ENCODE measurements around the gene SRPK2.
"Not testable (repeated sequence)": the region's sequence is repeated elsewhere in the genome, so short reads cannot be mapped to it uniquely, and the experiment has no call there.

SRPK2 gene

DNA sequence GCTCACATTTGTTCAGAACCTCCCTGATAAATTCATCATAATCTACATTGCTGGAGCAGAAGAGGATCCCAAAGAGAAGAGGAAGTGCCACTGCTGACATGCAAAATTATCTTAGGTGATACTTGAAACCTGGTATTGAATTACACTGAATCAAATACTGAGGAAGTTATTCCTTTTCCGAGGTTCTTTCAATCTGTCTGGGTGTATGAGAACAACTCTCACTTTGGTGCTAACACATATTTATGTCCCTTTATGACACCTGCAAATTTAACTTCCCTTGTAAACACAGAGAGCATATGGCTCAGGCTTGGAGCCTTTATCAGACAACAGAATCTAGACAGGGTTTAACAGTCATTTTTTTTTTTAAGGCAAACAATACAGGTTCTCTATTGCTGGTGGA, 131.4 kb downstream of the SRPK2 start:
- peak; percentile 63 for DNase-seq

DNA sequence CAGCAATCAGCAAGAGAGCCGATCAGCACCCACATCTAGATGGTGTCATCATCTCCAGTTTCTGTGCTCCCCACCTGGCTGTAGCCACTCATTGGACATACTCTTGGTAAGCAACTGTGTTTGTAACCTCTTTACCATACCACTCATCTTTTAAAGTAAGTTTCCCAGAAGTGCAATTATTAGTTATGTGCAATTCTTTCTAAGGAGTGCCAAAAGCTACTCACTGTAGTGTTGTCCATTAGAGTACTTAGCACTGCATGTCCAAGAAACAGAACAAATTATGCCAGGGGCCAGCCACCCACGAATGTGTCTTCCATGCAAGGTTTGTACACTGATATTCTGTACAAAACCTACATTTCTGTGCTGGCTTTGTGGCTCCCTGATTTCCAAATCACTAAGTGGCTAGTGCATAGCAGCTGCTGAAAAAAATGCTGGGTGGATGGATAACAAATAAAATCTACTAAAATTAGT, 131.9 kb downstream of the SRPK2 start:
- DNase-seq, result peak; percentile 63

DNA sequence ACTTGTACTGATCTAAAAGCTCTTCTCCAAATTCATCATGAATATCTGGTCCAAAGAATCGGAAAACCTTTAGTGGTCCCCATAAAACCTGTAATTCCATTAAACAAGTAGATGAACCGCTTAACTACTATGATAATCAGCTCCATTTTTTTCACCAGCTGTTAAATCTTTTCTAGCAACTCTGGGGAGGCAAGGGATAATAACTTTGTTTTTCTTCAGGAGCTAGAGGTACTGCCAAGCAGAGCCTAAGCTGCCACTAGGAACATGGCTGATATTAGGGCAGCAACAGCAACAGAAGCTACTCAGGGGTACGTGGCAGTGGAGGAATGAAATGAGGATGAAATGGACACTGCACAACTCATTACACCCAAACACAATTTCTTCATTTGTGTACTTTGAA, 138.0 kb downstream of the SRPK2 start:
- no peak for DNase-seq

DNA sequence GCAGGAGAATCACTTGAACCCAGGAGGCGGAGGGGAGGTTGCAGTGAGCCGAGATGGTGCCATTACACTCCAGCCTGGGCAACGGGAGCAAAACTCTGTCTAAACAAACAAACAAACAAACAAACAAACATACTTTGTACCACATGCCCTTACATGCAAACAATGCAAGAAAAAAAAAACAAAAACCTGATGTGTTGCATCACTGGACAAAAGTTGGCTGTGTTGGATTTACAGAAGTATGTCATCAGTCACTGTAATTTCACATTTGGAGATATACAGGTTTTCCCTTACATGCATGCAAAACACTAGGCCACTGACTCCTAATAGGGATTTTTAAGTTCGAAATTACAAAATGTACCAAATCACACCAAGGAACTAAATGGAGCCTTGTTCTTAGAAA, 138.5 kb downstream of the SRPK2 start:
- no peak for DNase-seq

DNA sequence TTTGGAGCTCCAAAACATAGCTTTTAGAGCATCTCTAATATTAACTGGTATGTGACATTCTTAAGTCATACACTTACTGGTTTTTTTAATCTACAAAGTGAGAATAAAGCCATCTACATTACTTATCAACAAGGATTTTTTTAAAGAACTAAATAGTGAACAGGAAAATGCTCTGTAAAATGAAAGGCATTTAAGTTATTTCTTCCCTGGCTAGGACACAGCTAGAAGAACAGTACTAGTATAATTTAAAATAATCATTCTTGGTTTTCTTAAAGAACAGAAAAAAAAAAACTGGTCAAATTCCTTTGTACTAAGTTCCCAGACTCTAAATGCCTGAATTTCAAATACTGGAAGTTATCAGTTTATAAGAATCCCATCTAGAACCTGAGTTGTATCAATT, 139.5 kb downstream of the SRPK2 start:
- DNase-seq, result no peak

DNA sequence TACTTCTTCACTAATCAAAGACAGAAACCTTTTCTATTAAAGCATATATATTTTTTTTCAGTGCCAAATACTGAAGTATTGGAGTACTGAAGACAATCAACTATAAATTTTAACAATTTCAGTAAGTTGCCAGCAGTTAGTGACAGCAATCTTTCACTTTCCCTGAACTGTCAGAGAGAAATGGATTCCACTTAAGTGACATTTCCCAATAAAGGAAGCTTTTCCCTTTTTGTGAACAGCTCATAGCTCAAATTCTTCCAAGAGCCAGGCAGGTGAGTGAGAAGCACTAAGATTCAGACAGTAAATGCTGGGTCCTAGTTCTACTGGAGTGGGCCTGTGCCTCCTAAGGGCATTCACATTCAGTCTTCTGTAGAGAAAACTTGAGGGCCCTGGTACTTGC, 142.0 kb downstream of the SRPK2 start:
- no peak for DNase-seq

DNA sequence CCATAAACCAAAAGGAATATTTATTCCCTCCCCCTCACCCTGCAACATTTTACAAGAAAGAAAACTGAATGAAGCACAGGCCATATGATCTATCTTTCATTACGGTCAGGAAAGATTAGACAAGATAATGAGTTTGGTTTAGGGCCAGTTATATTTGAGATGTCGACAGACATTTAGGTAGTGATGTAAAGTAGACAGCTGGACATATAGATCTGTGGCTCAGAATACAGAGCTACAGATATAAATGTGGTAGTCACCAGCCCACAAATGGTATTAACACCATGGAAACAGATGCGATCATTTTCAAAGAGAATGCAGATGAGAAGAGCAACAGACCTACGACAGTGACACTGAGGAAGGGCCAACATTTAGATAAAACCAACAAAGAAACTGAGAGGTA, 142.5 kb downstream of the SRPK2 start:
- DNase-seq, result no peak

DNA sequence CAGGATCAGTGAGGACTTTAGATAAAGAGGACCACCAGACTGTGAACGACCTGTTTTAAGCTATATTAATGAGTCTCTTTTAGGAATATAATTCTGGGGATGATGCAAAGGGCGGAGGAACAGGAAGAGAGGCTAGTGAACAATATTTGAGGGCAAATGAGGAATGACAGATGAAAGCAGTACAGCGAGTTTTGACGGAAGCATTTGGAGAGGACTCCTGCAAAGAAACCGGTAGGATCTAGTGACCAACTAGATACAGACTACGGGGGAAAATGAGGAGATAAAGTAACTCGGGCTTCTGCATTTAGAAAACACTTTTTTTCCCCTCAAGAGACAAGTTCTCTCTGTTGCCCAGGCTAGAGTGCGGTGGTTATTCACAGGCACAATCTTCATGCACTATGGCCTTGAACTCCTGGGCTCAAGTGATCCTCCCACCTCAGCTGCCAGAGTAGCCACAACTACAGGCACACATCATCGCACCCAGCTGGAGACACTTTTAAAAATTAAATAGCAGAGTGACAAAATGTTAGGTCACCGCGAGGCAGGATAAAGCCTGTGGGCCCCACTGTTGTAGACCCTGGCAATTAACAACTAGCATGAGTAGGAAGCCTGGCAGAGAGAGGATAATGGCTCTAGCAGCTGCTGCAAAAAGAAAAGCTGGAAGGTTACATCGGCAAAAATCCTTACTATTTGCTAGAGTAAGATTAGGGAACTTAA, 143.2 kb downstream of the SRPK2 start:
- DNase-seq, result peak; percentile 87

DNA sequence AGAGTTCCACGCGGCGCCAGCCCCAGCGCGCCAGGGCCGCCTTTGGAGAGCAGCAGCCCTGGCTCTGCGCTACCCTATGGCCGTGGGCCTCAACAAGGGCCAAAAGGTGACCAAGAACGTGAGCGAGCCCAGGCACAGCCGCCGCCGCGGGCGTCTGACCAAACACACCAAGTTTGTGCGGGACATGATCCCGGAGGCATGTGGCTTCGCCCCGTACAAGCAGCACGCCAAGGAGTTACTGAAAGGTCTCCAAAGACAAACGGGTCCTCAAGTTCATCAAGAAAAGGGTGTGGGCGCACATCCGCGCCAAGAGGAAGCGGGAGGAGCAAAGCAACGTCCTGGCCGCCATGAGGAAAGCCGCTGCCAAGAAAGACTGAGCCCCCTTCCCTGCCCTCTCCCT, 144.1 kb downstream of the SRPK2 start:
- DNase-seq, result peak; percentile 53

DNA sequence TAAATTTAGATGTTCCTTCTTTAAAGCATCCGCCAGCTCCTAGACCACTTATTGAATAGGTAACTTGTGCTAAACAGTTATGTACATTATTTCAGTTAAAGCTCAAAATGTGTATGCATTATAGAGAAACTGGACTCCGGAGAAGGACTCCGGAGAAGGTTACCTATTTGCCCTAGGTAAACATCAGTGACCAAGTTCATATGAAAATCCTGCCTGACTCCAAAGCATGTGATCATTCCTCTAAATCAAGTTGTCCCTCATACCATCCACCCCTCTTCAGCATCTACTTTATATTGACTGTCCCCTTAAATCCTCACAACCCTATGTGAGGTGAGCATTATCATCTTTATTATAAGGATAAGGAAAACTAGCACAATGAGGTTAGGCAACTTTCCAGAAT, 147.5 kb downstream of the SRPK2 start:
- no peak for DNase-seq

DNA sequence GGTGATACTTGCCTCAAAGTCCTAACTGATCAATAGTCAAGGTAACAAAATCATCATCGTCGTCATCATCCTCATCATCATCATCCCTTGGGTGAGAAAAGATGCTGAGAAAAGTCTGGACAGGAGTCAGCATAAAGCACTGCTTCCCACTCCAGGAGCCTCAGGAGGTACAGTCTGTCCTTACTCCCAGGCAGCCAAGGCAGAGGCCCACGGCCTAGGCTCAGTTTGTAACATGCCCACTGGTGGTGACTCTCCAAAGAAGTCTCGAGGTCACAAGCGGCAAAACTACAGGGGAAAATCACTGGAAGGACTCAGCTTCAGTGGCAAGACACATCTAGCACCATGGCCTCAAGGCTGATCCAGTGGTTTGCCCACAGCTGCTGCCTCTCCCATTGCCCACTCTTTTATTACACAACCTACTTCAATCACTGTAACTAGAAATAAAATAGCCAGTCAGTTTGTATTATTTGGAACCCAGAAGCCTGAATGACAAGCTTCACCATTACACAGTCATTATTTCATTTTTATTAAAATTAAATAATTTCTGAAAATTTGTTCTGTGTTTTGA, 150.4 kb downstream of the SRPK2 start:
- no peak for DNase-seq

DNA sequence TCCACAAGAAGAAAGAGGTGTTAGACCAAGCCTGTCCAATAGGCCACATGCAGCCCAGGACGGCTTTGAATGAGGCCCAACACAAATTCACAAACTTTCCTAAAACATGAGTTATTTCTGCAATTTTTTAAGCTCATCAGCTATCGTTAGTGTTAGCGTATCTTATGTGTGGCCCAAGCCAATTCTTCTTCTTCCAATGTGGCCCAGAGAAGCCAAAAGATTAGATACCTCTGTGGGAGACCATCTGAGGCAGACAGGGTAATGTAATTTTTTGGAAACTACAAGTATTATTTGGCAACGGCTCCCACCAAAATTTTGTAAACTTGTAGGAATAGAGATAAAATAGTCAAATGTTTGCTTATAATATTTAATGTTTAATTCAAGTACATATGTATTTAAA, 153.8 kb downstream of the SRPK2 start:
- no peak for DNase-seq

DNA sequence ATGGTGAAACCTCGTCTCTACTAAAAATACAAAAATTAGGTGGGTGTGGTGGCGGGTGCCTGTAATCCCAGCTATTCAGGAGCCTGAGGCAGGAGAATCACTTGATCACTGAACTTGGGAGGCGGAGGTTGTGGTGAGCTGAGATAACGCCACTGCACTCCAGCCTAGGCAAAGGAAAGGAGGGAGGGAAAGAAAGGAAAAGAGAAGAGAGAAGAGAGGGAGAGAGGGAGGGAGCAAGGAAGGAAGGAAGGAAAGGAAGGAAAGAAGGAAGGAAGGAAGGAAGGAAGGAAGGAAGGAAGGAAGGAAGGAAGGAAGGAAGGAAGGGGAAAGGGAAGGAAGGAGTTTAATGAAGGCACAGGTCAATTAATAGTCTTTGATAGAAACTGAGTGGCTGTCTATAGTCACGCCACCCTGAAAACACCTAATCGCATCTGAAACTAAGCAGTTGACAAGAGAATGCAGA, 155.9 kb downstream of the SRPK2 start:
- DNase-seq, result not testable (repeated sequence)

DNA sequence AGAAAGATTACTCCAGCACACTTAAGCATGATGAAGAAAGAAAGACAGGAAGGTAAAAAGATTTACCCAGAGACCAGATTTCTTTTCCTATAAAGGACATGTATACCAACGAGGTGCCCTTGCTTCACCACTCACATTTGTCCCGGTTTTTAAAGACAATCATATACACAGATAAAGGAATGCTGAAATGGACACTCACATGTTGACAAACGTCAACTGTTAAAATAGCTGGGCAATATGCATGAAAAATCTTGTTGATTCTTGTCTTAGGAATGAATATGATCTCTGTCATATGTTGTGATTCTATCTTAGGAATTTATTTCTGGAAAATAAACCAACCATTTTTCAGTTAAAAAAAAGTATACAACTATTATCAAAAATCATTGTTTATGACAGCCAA, 158.2 kb downstream of the SRPK2 start:
- DNase-seq, result no peak

DNA sequence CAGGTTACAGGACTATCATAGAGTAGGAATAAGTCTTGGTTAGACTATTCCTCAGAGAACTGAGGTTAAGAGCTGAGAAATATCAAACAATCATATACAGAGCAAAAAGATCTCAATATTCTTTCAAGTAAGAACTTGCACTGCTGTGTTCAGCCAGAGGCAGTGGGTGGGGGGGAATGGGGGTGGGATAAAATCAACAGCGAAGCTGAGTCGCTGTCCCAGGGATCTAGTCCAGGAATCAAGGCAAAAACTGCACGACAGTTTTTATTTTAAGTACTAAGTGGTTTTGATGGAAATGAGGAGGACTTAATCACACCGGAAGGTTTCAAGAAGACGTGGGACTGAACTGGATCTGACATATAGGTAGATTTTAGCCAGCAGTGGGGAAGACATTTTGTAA, 159.1 kb downstream of the SRPK2 start:
- no peak for DNase-seq

DNA sequence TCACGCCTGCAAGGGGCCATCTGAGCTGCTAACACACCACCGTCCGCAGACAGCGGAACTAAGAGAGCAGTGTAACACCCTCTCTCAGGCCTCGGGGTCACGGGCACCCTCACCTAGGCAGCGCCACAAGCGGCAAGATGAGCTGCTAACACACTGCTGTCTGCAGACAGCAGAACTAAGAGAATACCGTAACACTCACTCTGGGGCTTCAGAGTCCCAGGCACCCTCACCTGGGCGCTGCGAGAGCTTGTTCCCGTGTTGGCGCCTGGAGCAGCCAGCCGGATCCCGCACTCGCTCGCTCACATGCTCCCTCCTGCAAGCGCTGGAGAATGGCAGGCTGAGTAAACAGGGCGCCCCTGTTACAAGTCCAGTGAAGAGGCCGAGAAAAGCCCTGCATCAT, 160.2 kb downstream of the SRPK2 start:
- DNase-seq, result peak; percentile 69

DNA sequence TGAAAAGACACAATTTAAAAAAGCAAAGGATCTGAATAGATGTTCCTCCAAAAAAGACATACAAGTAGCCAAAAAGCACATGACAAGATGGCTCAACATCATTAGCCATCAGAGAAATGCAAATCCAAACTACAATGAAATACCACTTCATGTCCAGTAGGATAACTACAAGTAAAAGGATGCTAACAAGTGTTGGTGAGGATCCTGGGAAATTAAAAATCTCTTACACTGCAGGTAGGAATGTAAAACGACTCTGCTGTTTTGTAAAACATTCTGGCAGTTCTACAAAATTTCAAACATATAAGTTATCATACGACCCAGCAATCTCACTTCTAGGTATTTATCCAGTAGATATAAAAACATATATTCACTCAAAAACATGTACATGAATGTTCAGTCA, 161.3 kb downstream of the SRPK2 start:
- DNase-seq, result no peak

DNA sequence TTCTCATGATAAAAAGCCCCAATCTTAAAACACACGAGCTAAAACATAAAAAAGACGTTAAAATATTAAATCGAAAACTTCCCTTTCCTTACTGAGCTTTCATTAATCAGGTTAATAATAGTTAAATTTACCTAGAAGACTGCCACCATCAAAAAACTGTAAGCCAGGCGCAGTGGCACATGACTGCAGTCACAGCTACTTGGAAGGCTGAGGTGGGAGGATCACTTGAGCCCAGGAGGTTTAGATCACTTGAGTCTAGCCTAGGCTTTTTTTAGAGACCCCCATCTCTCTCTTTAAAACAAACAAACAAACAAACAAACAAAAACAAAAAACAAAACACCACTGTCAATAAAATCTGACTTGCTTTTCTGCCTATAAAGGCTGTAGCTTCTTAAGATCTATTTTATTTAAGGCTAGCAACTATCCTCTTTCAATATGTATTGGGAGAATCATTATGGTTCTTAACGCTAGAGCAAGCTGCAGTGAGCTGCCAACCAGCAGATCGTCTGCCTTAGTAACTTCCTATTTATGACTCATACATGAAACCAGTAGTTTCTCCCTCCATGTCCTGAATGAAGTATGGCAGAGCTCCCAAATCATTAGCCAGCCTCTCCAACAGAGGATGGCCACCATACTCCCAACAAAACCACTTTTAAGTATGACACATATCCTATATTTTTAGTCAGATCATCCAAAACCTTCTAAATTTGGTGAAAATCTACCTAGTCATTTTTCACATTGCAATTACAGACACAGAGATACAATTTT, 163.7 kb downstream of the SRPK2 start:
- DNase-seq, result peak; percentile 42

DNA sequence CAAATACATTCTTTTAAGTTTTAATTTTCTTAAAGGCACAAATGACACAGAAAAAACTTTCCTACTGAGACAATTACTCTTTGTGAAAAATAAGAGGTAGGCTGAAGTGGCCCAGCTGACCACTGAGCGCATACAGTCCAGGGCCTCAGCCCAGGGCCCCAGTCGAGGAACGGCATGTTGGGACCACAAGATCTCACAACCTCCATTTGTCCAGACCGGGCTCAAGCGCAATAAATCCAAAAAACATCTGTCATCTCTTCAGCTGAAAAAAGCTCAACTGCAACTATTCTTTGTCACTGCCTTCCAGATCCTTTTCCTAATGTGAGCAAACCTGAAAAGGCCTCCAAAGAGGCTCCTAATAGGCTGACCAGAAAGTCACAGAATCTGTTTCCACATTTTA, 165.8 kb downstream of the SRPK2 start:
- no peak for DNase-seq

DNA sequence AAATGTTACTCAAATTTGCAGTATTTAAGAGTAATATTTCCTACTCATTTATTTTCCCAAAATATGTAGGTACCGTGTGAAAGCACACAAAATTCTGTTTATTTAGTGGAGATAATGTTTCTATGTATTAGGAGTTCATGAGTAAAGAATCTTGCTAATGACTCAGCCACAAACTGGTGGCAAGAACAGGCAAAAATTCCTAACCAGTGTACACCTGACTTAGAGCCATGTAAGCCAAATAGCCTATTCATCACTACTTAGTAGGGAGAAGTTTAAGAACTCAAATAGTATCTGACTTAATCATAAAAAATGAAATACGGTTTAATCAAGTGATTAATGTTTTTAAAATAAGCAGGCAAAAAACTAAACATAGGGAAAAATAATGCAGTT, 169.0 kb downstream of the SRPK2 start:
- DNase-seq, result no peak

DNA sequence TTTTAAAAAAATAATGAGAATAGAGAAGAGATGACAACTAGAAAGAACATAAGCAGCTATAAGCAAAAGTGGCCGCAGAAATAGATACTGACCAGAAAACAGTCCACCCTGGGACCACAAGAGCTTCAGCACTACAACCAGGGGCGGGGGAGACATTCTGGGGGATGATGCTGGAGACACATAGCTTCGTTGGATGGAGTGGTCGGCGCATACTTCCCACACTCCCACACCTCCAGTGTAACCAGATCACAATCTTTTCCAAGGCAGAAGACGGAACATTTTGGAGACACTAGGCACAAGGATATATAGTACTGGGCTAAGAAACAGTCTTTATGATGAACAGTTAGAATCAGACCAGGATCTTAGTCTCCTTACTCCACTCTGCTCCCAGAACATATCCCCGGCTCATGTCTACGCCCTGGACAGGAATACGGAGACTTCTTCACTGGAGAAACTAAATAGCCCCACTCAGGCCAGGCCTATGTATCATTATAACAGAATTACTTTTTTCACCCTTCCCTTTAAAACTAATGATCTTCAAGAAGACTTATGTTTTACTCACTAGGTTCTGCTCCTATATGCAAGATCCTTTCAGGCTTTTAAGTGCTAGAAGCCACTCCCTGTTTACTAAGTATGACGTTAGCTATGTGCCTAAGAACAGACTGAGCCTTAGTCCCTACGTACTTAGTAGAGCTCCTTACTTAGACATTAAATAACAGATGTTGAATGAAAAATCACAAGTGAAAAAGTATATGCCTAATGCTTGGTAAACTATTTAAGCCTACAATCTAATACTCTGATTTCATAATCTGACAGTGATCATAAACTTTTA, 169.6 kb downstream of the SRPK2 start:
- DNase-seq, result no peak

DNA sequence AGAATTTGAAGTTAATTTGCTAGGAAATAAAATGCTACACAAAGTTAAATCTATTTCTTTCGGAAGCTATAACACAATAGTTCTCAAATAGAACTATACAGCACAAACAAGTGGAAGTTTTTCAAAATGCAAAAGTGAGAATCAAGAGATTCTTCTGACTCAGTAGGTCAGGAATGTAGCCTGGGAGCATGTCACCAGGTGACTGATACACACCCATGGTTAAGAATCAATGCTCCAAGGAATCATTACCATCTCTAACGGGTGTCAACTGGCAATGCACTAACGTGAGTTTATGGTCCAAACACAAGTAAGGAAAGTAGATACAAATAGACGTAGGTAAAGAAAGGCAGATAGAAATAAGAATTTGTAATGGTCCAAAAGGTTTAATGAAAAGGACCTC, 170.5 kb downstream of the SRPK2 start:
- no peak for DNase-seq

DNA sequence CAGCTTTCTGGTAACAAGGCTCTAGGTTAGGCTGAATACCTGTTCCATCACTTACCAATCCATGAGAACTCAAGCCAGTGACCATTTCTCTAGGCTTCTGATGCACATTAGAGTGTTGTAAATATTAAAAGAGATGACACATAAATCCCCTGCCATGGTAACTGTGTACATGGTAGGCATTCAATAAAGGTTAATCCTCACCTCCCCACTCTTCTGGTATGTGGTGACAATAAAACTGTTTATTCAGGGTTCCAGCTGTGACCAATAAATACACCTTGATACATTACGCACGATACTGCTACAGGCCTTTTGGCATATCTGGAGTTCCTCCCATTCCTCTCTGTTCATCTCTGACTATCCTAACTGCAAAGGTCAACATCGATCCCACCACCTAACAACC, 171.9 kb downstream of the SRPK2 start:
- DNase-seq, result no peak
